Esophagus squamous epithelium (tissue), 5 donors: ENCODE measurements around the gene PSAT1. TPM values are rescaled to one million over a fixed set of nuclear protein-coding genes. Genes with fewer than 3 reads are reported as not detected.
"Not testable (repeated sequence)": the region's sequence is repeated elsewhere in the genome, so short reads cannot be mapped to it uniquely, and the experiment has no call there.

Source experiments
- DNase-seq: peaks from one replicate; lab custom pipeline; 2025; lab: John Stamatoyannopoulos, UW
- H3K27ac ChIP-seq, 4 donors: fragments of 200-600 bp; sonication (generic); one replicate each; pipeline ENCODE4 v1.5.1; 2016 to 2019; ENCODE audit warnings: mild to moderate bottlenecking in 1 of 4
- H3K27me3 ChIP-seq, 4 donors: fragments of 200-600 bp; sonication (generic); 1 replicate in 3 of 4; 2 replicates in 1 of 4; pipeline versions ENCODE4 v1.5.1 to v1.6.0; 2017 to 2021; ENCODE audit warnings: antibody characterized with exemption in 1 of 4
- H3K36me3 ChIP-seq, 3 donors: fragments of 200-600 bp; sonication (generic); one replicate each; pipeline ENCODE4 v1.5.1; 2016 to 2019
- H3K4me1 ChIP-seq, 3 donors: fragments of 200-600 bp; sonication (generic); one replicate each; pipeline ENCODE4 v1.5.1; 2017 to 2019
- H3K4me3 ChIP-seq, 4 donors: fragments of 200-600 bp; sonication (generic); 1 replicate in 3 of 4; 2 replicates in 1 of 4; pipeline ENCODE4 v1.5.1; 2016 to 2019; ENCODE audit warnings: mild to moderate bottlenecking in 2 of 4, moderate library complexity in 1 of 4
- H3K9me3 ChIP-seq, 3 donors: fragments of 200-600 bp; sonication (generic); one replicate each; pipeline ENCODE4 v1.5.1; 2016 to 2019
- POLR2A ChIP-seq, 4 donors: fragments of 450-650 bp; IDR thresholded peaks; one replicate each; pipeline ENCODE4 v1.6.1; 2017; ENCODE audit warnings: antibody characterized with exemption in 4 of 4, mild to moderate bottlenecking in 4 of 4, moderate library complexity in 3 of 4
- WGBS, 2 donors: methylation state at CpG; one replicate each; pipeline ENCODE4 v1.1.5; 2018; 5-methylcytosine and 5-hydroxymethylcytosine counted together
- intact Hi-C: fragments of 100-400 bp; cut with DNase I; formaldehyde crosslinking; loops from one replicate; pipeline ENCODE4 v1.15.0; 2022
- total RNA-seq, 4 donors: library from RNA; depleted of rRNA; stranded (reverse); fragments of >200 nt; gene quantifications; one replicate each; pipeline ENCODE4 v1.1.0, GENCODE V29; 2016
- TF ChIP-seq, protein P1 (sequence below), 6 experiments: fragments of 450-650 bp in 4 of 6; fragments of 200-600 bp in 2 of 6; sonication (generic) in 2 of 6; IDR thresholded peaks; one replicate each; pipeline ENCODE4 v1.5.1; 2016 to 2019; ENCODE audit warnings: antibody characterized with exemption in 6 of 6, mild to moderate bottlenecking in 4 of 6, moderate library complexity in 4 of 6
- donor health status: DM: yes; HTN: yes; CAD: no.

The PSAT1 gene
- total RNA-seq, 4 donors from 2014 or later = 16.2 to 76.1 (median 37.8) TPM

DNA sequence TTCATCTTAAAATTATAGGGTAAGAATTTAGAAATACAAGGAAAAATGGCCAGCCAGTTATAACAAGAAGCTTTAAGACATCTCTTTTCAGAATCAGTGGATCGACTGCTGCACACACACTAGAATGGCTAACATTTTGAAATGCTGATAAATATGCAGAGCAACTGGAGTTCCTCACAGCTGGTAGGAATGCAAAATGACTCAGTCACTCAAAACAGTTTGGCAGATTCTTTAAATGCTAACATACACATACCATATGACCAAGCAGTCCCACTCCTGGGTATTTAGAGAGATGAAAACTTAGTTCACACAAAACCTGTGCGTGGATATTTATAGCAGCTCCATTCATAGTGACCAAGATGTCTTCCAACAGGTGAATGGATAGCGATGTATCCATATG lies 23.2 kb upstream of the PSAT1 start:
- H3K27ac ChIP-seq = no peak overlapping the region
- no peak for DNase-seq
- peaks cover 0 to 3% (median 0%) of the 10 kb centered on the region in 3 donors for H3K36me3 ChIP-seq
- TF ChIP-seq, protein P1, sequence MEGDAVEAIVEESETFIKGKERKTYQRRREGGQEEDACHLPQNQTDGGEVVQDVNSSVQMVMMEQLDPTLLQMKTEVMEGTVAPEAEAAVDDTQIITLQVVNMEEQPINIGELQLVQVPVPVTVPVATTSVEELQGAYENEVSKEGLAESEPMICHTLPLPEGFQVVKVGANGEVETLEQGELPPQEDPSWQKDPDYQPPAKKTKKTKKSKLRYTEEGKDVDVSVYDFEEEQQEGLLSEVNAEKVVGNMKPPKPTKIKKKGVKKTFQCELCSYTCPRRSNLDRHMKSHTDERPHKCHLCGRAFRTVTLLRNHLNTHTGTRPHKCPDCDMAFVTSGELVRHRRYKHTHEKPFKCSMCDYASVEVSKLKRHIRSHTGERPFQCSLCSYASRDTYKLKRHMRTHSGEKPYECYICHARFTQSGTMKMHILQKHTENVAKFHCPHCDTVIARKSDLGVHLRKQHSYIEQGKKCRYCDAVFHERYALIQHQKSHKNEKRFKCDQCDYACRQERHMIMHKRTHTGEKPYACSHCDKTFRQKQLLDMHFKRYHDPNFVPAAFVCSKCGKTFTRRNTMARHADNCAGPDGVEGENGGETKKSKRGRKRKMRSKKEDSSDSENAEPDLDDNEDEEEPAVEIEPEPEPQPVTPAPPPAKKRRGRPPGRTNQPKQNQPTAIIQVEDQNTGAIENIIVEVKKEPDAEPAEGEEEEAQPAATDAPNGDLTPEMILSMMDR (IDR thresholded peaks at IDR 0.05) = no peak
- TF ChIP-seq POLR2A (IDR thresholded peaks at IDR 0.05) = no peak
- 95 to 97% methylated on average over 3 of the region's 3 CpGs for WGBS, 2 donors
- no peak overlapping the region for H3K4me3 ChIP-seq
- no peaks in the 10 kb centered on the region for H3K9me3 ChIP-seq
- intact Hi-C loops = no loop called here
- no peaks in the 10 kb centered on the region for H3K27me3 ChIP-seq
- H3K4me1 ChIP-seq = peaks cover 0 to 13% (median 0%) of the 10 kb centered on the region in 3 donors

DNA sequence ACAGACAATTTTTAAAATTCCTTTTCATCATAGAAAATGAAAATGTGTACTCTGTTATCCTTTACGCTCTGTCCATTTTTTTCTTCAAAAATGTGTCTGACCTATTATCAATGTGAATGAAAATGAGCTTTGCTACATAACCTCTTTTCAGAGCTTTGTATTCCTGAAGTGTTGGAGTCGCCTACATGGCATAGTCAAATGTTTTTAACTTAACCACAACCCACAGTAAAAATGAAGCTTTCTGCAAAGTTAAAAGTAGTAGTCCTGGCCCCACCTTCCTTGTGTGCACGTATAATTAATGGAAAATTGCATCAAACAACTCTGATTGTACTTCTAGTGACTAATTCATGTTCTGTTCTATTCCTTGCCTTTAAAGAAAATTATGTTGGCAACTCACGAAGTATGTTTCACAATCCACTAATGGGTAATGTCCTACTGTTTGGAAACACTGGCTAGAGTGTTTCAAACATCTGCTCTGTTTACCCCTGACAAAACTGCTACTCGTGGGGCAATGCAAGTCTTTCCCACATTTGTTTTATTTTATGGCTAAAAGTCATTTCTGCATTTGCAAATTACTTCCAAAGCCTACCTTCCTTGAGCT lies 18.6 kb upstream of the PSAT1 start:
- Histone ChIP-seq H3K4me1 (peaks cover 0 to 33% (median 0%) of the 10 kb centered on the region in 3 donors), H3K27ac (peak overlapping the region in 2 of 4 donors; percentile 31 to 36), H3K4me3 (no peak overlapping the region), H3K9me3 (no peaks in the 10 kb centered on the region), H3K36me3 (no peaks in the 10 kb centered on the region), H3K27me3 (no peaks in the 10 kb centered on the region)
- DNase-seq = no peak
- WGBS, 2 donors = 38 to 39% methylated on average over 5 of the region's 5 CpGs
- TF ChIP-seq, protein P1 (IDR thresholded peaks at IDR 0.05) = no peak
- no peak for TF ChIP-seq POLR2A (IDR thresholded peaks at IDR 0.05)
- intact Hi-C loops = no loop called here

DNA sequence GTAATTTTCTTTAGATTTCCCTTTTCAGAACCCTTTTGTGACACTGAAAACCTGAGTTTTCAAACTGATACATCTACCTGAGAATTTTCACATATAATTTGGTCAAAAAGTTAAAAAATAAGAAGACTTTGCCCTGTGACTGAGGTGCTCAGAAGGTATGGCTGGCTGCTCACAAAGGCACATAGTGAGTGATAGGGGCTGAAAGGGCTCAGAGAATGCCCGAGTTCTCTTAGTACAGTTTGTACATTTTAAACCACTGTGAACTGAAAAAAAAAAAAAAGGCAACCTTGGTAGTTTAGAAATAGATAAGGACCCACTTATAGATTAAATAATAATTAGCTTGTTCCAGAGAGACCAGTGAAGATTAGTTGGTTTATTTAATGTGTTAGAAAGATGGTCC lies 18.1 kb upstream of the PSAT1 start:
- Histone ChIP-seq H3K9me3 (no peaks in the 10 kb centered on the region), H3K36me3 (no peaks in the 10 kb centered on the region), H3K4me1 (peaks cover 0 to 33% (median 0%) of the 10 kb centered on the region in 3 donors), H3K27ac (peak overlapping the region in 2 of 4 donors; percentile 31 to 36), H3K4me3 (no peak overlapping the region), H3K27me3 (no peaks in the 10 kb centered on the region)
- intact Hi-C loops = no loop called here
- WGBS, 2 donors = 42 to 69% methylated on average over 1 of the region's 1 CpG
- TF ChIP-seq, protein P1 (IDR thresholded peaks at IDR 0.05) = no peak
- no peak for TF ChIP-seq POLR2A (IDR thresholded peaks at IDR 0.05)
- DNase-seq = no peak

DNA sequence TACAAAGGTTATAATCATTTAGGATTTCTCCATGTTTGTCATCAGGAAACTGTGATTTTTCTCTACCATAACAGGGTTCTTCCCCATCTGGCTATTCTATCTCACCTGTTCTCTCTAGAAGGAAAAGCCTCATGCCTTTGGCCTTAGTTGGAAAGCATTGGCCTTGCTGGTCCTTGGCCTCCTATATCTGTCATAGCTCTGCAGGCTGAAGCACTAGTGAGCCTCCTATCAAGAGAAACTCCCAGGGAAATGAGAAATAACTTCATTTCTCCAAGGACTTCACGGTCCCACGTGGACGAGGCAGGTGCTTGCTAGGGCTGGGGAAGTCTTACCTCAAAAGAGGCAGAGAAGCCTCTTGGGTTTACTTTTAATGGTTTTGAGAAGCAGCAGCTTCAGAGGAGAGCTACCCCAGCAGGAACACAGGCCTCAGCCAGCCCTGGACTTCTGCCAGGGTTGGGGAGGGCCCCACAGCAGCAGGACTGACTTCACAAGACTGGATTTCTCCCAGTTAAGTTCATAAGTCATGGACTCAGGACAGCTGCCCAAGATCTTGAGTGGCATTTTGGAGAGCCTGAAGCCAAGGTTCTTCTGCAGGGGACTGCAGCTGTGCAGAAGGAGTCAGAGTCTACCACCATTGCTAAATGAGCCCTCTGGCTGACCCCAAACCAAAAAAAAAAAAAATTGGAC lies 15.8 kb upstream of the PSAT1 start:
- H3K27me3 ChIP-seq = no peaks in the 10 kb centered on the region
- peak overlapping the region in 3 of 4 donors; percentile 2 to 51 (median 40) for H3K27ac ChIP-seq
- H3K36me3 ChIP-seq = no peaks in the 10 kb centered on the region
- DNase-seq = no peak
- WGBS, 2 donors = 49 to 64% methylated on average over 3 of the region's 3 CpGs
- peaks cover 0 to 33% (median 0%) of the 10 kb centered on the region in 3 donors for H3K4me1 ChIP-seq
- no peak for TF ChIP-seq POLR2A (IDR thresholded peaks at IDR 0.05)
- TF ChIP-seq, protein P1 (IDR thresholded peaks at IDR 0.05) = no peak
- intact Hi-C loops = no loop called here
- H3K4me3 ChIP-seq = no peak overlapping the region
- no peaks in the 10 kb centered on the region for H3K9me3 ChIP-seq

DNA sequence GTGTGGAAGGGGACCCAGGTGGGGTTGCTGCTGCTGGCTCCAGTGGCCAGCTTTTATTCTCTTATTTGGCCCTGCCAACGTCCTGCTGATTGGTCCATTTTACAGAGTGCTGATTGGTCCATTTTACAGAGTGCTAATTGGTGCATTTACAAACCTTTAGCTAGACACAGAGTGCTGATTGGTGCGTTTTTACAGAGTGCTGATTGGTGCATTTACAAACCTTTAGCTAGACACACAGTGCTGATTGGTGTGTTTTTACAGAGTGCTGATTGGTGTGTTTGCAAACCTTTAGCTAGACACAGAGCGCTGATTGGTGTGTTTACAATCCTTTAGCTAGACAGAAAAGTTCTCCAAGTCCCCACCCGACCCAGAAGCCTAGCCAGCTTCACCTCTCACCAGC lies 12.7 kb upstream of the PSAT1 start:
- H3K4me3 ChIP-seq, H3K36me3 ChIP-seq, H3K27ac ChIP-seq, H3K27me3 ChIP-seq, intact Hi-C loops, H3K9me3 ChIP-seq, DNase-seq: not testable (repeated sequence)
- peaks cover 0 to 36% (median 0%) of the 10 kb centered on the region in 3 donors for H3K4me1 ChIP-seq
- WGBS, 2 donors = 85 to 89% methylated on average over 3 to 4 of the region's 4 CpGs
